Suprapubic skin (tissue), 4 donors: ENCODE results near the gene SLC25A33.

Experiments used
- CTCF ChIP-seq, 2 donors: fragments of 200-600 bp in 1 of 2; fragments of 450-650 bp in 1 of 2; sonication (generic) in 1 of 2; IDR thresholded peaks; one replicate each; pipeline ENCODE4 v1.5.1; 2016 to 2019; ENCODE audit warnings: antibody characterized with exemption in 2 of 2, mild to moderate bottlenecking in 1 of 2, moderate library complexity in 1 of 2
- EP300 ChIP-seq: sonication (generic); formaldehyde crosslinking; IDR thresholded peaks from one replicate; pipeline ENCODE4 v1.6.1; 2017; ENCODE audit warnings: antibody characterized with exemption
- POLR2A ChIP-seq, 2 donors: fragments of 450-650 bp; IDR thresholded peaks; one replicate each; pipeline ENCODE4 v1.6.1; 2017; ENCODE audit warnings: antibody characterized with exemption in 2 of 2, mild to moderate bottlenecking in 2 of 2, moderate library complexity in 2 of 2
- POLR2AphosphoS5 ChIP-seq, 3 donors: sonication (generic); formaldehyde crosslinking; IDR thresholded peaks; one replicate each; pipeline ENCODE4 v1.6.1; 2017; ENCODE audit warnings: antibody characterized with exemption in 3 of 3

GRCh38 chr1:9593147-9593491 is 53.9 kb downstream of the SLC25A33 start:
- TF ChIP-seq CTCF (IDR thresholded peaks at IDR 0.05) (no peak), POLR2A (IDR thresholded peaks at IDR 0.05) (no peak), POLR2AphosphoS5 (IDR thresholded peaks at IDR 0.05) (no peak), EP300 (no peak)
